ENCODE data around the gene BORCS5.
"Not testable (repeated sequence)": the region's sequence is repeated elsewhere in the genome, so short reads cannot be mapped to it uniquely, and the experiment has no call there.

The BORCS5 gene

DNA sequence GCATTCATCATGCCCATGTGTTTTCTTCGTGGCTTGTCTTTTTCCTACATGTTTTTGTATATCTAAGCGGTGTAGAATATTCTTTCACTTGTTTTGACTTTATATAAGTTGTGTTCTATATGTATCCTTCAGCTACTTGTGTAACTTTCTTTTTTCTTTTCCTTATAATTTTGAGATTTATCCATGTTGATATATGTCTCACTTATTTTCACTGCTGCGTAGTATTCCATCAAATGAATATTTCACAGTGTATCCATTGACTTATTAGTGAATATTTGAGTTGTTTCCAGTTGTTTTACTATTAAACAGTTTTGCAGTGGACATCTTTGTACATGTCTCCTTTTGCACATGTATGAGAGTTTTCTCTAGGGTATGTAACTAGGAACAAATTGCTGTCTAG lies 43.9 kb downstream of the BORCS5 start:
- in situ Hi-C loops (cut with HindIII; ENCODE audit: low sequenced_read_pairs), result no loop called here
- H3K4me3 ChIP-seq (ENCODE audit: low read depth, low read length), result no peak overlapping the region
- TF ChIP-seq, protein P1, sequence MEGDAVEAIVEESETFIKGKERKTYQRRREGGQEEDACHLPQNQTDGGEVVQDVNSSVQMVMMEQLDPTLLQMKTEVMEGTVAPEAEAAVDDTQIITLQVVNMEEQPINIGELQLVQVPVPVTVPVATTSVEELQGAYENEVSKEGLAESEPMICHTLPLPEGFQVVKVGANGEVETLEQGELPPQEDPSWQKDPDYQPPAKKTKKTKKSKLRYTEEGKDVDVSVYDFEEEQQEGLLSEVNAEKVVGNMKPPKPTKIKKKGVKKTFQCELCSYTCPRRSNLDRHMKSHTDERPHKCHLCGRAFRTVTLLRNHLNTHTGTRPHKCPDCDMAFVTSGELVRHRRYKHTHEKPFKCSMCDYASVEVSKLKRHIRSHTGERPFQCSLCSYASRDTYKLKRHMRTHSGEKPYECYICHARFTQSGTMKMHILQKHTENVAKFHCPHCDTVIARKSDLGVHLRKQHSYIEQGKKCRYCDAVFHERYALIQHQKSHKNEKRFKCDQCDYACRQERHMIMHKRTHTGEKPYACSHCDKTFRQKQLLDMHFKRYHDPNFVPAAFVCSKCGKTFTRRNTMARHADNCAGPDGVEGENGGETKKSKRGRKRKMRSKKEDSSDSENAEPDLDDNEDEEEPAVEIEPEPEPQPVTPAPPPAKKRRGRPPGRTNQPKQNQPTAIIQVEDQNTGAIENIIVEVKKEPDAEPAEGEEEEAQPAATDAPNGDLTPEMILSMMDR (IDR thresholded peaks at IDR 0.05; ENCODE audit: low read depth, low read length), result no peak
- no peak for DNase-seq (ENCODE audit: low read depth, low spot score)

DNA sequence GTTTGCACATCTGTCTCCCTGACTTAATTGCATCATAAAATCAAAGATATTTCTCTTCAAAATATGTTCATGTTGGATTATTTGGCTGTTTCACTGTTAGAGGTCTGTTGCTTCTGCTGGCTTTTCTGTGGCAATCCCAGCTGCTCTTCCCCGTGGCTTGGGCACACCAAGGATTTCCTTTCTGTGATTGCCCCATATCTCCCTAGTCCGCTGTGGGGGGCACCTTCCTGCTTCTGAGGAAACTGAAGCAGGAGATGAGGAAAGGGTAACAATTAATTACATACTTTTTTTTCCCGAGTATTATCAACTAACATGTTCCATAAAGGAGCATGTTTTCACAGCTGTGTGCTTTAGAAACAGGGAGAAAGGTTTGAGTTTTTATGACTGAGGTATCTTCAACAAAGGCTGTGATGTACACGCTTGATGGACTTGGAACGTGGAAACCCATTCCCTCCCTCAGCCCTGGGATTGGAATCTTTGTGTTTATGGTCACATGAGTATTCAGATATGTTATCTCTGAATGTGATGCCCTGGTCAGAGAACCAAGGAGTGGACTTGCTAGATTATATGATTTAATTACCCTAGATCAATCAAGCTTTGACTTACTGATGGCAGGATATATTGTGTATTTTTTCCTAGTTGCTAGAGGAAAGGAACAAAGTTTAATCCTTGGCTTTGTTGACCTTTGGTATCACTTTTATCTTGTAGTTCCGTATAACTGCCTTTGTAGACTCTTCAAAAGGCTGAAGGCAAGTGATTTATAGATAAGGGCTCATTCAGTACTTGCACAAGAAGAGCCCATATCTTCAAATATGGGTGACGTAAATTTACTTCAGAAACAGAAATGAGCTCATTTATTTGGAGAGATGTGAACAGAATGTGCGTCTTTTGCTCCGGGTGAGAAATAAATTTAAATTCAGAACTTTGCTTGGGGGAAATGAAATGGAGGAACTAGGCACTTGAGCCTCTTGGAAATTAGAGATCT lies 46.7 kb downstream of the BORCS5 start:
- TF ChIP-seq, protein P1 (IDR thresholded peaks at IDR 0.05; ENCODE audit: low read depth, low read length), result no peak
- in situ Hi-C loops (cut with HindIII; ENCODE audit: low sequenced_read_pairs), result no loop called here
- no peak overlapping the region for H3K4me3 ChIP-seq (ENCODE audit: low read depth, low read length)
- no peak for DNase-seq (ENCODE audit: low read depth, low spot score)

DNA sequence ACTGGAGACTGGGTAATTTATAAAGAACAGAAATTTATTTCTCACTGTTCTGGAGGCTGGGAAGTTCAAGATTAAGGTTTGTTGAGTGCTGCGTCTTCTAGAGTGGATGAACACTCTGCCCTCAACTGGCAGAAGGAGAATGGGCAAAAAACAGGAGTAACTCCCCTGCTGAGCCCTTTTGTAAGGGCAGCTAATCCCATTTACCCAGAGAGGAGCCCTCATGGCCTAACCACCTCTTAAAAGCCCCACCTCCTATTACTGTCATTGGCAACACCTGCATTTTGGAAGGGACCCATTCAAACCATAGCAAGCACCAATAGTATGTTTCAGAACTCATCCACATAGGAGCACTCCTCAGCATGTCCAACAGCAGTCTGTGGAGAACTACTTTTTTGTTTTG lies 47.4 kb downstream of the BORCS5 start:
- no peak for DNase-seq (ENCODE audit: low read depth, low spot score)
- H3K4me3 ChIP-seq (ENCODE audit: low read depth, low read length), result no peak overlapping the region
- TF ChIP-seq, protein P1 (IDR thresholded peaks at IDR 0.05; ENCODE audit: low read depth, low read length), result no peak
- in situ Hi-C loops (cut with HindIII; ENCODE audit: low sequenced_read_pairs), result no loop called here

DNA sequence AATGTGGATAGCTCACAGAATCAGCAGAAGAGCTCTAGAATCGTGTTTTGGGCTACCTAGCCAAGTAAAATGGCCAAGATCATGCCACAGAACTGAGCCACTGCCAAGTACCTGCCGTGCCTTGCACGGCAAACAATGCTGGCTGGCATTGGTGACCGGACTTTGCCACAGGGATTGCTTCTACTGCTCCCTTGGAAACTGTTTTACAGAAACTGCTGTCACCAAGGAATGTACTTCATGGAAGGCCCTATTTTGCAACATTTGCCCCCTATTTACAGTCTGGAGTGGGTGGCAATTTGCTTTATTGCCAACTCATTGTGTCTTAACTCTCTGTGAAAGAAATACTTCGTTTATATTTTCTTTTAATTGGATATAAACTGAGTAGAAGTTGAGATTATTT lies 49.0 kb downstream of the BORCS5 start:
- in situ Hi-C loops (cut with HindIII; ENCODE audit: low sequenced_read_pairs), result no loop called here
- no peak for DNase-seq (ENCODE audit: low read depth, low spot score)
- H3K4me3 ChIP-seq (ENCODE audit: low read depth, low read length), result no peak overlapping the region
- TF ChIP-seq, protein P1 (IDR thresholded peaks at IDR 0.05; ENCODE audit: low read depth, low read length), result no peak

DNA sequence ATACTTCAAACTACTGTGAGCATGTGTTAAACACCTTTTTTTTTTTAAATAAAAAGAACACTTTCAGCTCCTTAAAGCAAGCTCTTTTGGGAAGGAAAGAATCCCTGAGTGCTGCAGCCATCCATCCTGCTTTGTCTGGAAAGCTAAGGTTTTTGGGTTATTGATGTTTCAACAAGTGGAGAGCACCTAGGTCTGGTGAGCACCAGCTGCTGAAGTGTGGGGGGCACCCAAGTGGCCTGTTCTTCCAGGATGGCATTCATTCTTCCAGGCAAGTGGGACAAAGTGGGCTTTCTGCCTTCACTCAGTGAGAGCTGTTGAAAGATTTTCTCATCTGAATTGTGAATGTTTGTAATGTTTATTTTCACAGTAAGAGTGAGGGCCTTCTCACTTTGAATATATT lies 49.9 kb downstream of the BORCS5 start:
- H3K4me3 ChIP-seq (ENCODE audit: low read depth, low read length), result no peak overlapping the region
- in situ Hi-C loops (cut with HindIII; ENCODE audit: low sequenced_read_pairs), result no loop called here
- DNase-seq (ENCODE audit: low read depth, low spot score), result no peak
- TF ChIP-seq, protein P1 (IDR thresholded peaks at IDR 0.05; ENCODE audit: low read depth, low read length), result no peak

DNA sequence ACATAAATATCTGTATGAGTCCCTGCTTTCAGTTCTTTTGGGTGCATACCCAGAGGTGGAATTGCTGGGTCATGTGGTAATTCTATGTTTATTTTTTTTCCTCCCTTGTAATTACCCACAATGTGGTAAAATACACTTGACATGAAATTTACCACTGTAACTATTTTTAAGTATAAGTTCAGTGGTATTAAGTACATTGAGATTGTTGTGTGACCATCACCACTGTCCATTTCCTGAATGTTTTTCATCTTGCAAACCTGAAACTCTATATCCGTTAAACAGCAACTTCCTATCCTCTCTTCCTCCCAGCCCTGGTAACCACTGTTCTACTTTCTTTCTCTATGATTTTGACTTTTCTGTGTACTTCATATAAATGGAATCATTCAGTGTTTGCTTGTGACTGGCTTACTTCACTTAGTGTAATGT lies 51.4 kb downstream of the BORCS5 start:
- TF ChIP-seq, protein P1 (IDR thresholded peaks at IDR 0.05; ENCODE audit: low read depth, low read length), result no peak
- no peak for DNase-seq (ENCODE audit: low read depth, low spot score)
- in situ Hi-C loops (cut with HindIII; ENCODE audit: low sequenced_read_pairs), result no loop called here
- no peak overlapping the region for H3K4me3 ChIP-seq (ENCODE audit: low read depth, low read length)

DNA sequence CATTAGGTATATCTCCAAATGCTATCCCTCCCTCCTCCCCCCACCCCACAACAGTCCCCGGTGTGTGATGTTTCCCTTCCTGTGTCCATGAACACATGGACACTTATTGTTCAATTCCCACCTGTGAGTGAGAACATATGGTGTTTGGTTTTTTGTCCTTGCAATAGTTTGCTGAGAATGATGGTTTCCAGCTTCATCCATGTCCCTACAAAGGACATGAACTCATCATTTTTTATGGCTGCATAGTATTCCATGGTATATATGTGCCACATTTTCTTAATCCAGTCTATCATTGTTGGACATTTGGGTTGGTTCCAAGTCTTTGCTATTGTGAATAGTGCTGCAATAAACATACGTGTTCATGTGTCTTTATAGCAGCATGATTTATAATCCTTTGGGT lies 52.5 kb downstream of the BORCS5 start:
- in situ Hi-C loops (cut with HindIII; ENCODE audit: low sequenced_read_pairs); H3K4me3 ChIP-seq (ENCODE audit: low read depth, low read length); DNase-seq (ENCODE audit: low read depth, low spot score): not testable (repeated sequence)
